Measurements from ENCODE around the gene UBXN4. TPM values are rescaled to one million over a fixed set of nuclear protein-coding genes. Genes with fewer than 3 reads are reported as not detected.

Gene UBXN4
- polyA plus RNA-seq, 2 of the 4 experiments (the other 2 are of a cell fraction) = 70.8 to 129 TPM

- Histone ChIP-seq H3K4me2 (no peak overlapping the region), H3K4me3 (no peak overlapping the region), H3K4me1 (no peaks in the 10 kb centered on the region), H3K27ac (no peak overlapping the region), H3K9me3 (peaks cover 20% of the 10 kb centered on the region)
- POLR2A ChIA-PET = no interaction called here
- no peak for ATAC-seq
- no peak for FAIRE-seq
- DNase-seq (ENCODE audit: low read depth in 1 of 2, low spot score in 1 of 2) = no peak
- CTCF ChIA-PET = interaction anchor here (0.6 to 2.2 kb wide), 3 partner anchors 12 to 897 kb away, joined by 3 to 6 read pairs (median 4); no protein-coding TSS in a partner anchor
- 67% methylated on average over 9 of the region's 9 CpGs for WGBS (ENCODE audit: missing lambda C conversion rate)
- TF ChIP-seq PHF8 (IDR thresholded peaks at IDR 0.05; ENCODE audit: borderline replicate concordance, low read depth) = no peak
- no peak for TF ChIP-seq RARB (CRISPR knock-in tag; IDR thresholded peaks at IDR 0.05)
- no peak for TF ChIP-seq ZSCAN20 (CRISPR knock-in tag; IDR thresholded peaks at IDR 0.05)
- no peak for TF ChIP-seq HOXA7 (CRISPR knock-in tag; IDR thresholded peaks at IDR 0.05)
- TF ChIP-seq HOXB5 (CRISPR knock-in tag; IDR thresholded peaks at IDR 0.05) = no peak
- no peak for TF ChIP-seq NFE2L2 (conservative IDR thresholded peaks at IDR 0.05; ENCODE audit: low read length)
- no peak for TF ChIP-seq SMC3 (IDR thresholded peaks at IDR 0.05)
- TF ChIP-seq, protein P1, sequence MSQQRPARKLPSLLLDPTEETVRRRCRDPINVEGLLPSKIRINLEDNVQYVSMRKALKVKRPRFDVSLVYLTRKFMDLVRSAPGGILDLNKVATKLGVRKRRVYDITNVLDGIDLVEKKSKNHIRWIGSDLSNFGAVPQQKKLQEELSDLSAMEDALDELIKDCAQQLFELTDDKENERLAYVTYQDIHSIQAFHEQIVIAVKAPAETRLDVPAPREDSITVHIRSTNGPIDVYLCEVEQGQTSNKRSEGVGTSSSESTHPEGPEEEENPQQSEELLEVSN (IDR thresholded peaks at IDR 0.05; ENCODE audit: borderline replicate concordance, low read depth) = no peak
- TF ChIP-seq EP300 (IDR thresholded peaks at IDR 0.05) = no peak
- no peak for TF ChIP-seq CBX2 (IDR thresholded peaks at IDR 0.05; ENCODE audit: borderline replicate concordance, low read depth)
- TF ChIP-seq, protein P2, sequence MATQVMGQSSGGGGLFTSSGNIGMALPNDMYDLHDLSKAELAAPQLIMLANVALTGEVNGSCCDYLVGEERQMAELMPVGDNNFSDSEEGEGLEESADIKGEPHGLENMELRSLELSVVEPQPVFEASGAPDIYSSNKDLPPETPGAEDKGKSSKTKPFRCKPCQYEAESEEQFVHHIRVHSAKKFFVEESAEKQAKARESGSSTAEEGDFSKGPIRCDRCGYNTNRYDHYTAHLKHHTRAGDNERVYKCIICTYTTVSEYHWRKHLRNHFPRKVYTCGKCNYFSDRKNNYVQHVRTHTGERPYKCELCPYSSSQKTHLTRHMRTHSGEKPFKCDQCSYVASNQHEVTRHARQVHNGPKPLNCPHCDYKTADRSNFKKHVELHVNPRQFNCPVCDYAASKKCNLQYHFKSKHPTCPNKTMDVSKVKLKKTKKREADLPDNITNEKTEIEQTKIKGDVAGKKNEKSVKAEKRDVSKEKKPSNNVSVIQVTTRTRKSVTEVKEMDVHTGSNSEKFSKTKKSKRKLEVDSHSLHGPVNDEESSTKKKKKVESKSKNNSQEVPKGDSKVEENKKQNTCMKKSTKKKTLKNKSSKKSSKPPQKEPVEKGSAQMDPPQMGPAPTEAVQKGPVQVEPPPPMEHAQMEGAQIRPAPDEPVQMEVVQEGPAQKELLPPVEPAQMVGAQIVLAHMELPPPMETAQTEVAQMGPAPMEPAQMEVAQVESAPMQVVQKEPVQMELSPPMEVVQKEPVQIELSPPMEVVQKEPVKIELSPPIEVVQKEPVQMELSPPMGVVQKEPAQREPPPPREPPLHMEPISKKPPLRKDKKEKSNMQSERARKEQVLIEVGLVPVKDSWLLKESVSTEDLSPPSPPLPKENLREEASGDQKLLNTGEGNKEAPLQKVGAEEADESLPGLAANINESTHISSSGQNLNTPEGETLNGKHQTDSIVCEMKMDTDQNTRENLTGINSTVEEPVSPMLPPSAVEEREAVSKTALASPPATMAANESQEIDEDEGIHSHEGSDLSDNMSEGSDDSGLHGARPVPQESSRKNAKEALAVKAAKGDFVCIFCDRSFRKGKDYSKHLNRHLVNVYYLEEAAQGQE (IDR thresholded peaks at IDR 0.05) = no peak
- TF ChIP-seq ZNF302 (CRISPR knock-in tag; IDR thresholded peaks at IDR 0.05) = no peak
- no peak for TF ChIP-seq CBX8 (IDR thresholded peaks at IDR 0.05)
- TF ChIP-seq ZC3H11A (IDR thresholded peaks at IDR 0.05) = no peak
- TF ChIP-seq MAX (IDR thresholded peaks at IDR 0.05) = no peak
- TF ChIP-seq HDAC2 (IDR thresholded peaks at IDR 0.05) = no peak
- no peak for TF ChIP-seq CEBPB (IDR thresholded peaks at IDR 0.05)
- TF ChIP-seq EHF (CRISPR knock-in tag; IDR thresholded peaks at IDR 0.05) = no peak
Observed at GRCh38 chr2:135800513-135801460, 59.1 kb downstream of the UBXN4 start.

DNA sequence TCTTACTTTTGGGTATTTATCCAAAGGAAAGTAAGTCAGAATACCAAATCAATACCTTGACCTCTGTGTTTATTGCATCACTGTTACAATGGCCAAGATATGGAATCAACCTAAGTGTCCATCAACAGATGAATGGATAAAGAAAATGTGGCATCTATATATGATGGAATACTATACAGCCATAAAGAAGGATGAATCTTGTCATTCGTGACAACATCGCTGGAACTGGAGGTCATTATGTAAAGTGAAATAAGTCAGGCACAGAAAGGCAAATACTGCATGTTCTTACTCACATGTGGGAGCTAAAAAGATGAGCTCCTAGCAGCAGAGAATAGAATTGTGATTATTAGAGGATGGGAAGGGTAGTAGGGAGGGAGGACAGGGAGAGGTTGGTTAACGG is 60.7 kb downstream of the UBXN4 start:
- FAIRE-seq = no peak
- peaks cover 20% of the 10 kb centered on the region for H3K9me3 ChIP-seq
- H3K4me1 ChIP-seq = no peaks in the 10 kb centered on the region
- no peak overlapping the region for H3K4me3 ChIP-seq
- 32% methylated on average over 3 of the region's 3 CpGs for whole genome bisulfite sequencing (ENCODE audit: missing lambda C conversion rate)
- ChIA-PET CTCF (interaction anchor here (0.7 to 2.2 kb wide), 2 partner anchors 14 to 16 kb away, joined by 4 to 6 read pairs; no protein-coding TSS in a partner anchor), POLR2A (interaction anchor here (1.4 kb wide), 1 partner anchor 61 kb away, joined by 3 read pairs; no protein-coding TSS in a partner anchor)
- TF ChIP-seq TP53 (CRISPR knock-in tag; IDR thresholded peaks at IDR 0.05) (no peak), RAD21 (conservative IDR thresholded peaks at IDR 0.05 in 1 of 2, IDR thresholded peaks at IDR 0.05 in 1 of 2) (no peak), HDAC2 (IDR thresholded peaks at IDR 0.05) (no peak), NR3C1 (IDR thresholded peaks at IDR 0.05) (no peak), NPAS2 (CRISPR knock-in tag; IDR thresholded peaks at IDR 0.05; ENCODE audit: borderline replicate concordance) (no peak), JUNB (IDR thresholded peaks at IDR 0.05) (no peak), FOSB (CRISPR knock-in tag; IDR thresholded peaks at IDR 0.05) (no peak)
- TF ChIP-seq, protein P3, sequence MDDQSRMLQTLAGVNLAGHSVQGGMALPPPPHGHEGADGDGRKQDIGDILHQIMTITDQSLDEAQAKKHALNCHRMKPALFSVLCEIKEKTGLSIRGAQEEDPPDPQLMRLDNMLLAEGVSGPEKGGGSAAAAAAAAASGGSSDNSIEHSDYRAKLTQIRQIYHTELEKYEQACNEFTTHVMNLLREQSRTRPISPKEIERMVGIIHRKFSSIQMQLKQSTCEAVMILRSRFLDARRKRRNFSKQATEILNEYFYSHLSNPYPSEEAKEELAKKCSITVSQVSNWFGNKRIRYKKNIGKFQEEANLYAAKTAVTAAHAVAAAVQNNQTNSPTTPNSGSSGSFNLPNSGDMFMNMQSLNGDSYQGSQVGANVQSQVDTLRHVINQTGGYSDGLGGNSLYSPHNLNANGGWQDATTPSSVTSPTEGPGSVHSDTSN (IDR thresholded peaks at IDR 0.05) = no peak
- TF ChIP-seq, protein P4, sequence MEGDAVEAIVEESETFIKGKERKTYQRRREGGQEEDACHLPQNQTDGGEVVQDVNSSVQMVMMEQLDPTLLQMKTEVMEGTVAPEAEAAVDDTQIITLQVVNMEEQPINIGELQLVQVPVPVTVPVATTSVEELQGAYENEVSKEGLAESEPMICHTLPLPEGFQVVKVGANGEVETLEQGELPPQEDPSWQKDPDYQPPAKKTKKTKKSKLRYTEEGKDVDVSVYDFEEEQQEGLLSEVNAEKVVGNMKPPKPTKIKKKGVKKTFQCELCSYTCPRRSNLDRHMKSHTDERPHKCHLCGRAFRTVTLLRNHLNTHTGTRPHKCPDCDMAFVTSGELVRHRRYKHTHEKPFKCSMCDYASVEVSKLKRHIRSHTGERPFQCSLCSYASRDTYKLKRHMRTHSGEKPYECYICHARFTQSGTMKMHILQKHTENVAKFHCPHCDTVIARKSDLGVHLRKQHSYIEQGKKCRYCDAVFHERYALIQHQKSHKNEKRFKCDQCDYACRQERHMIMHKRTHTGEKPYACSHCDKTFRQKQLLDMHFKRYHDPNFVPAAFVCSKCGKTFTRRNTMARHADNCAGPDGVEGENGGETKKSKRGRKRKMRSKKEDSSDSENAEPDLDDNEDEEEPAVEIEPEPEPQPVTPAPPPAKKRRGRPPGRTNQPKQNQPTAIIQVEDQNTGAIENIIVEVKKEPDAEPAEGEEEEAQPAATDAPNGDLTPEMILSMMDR (IDR thresholded peaks at IDR 0.05) = no peak
- no peak overlapping the region for H3K27ac ChIP-seq
- no peak for ATAC-seq
- DNase-seq (ENCODE audit: low read depth in 1 of 2, low spot score in 1 of 2) = no peak
- H3K4me2 ChIP-seq = no peak overlapping the region
